WTC11 (cell line): ENCODE data around the gene CDH11.

ENCODE experiments used
- CREB1 ChIP-seq: sonication (generic); formaldehyde crosslinking; IDR thresholded peaks from 2 replicates; pipeline ENCODE4 v1.8.0; 2023; ENCODE audit warnings: mild to moderate bottlenecking, missing genetic modification reagents
- ZNF317 ChIP-seq: sonication (generic); formaldehyde crosslinking; IDR thresholded peaks from 2 replicates; pipeline ENCODE4 v1.8.1; 2023; ENCODE audit warnings: low read depth, mild to moderate bottlenecking, moderate library complexity, missing genetic modification reagents, borderline replicate concordance
- TF ChIP-seq, protein P1 (sequence below): fragments of 200-600 bp; IDR thresholded peaks from 2 replicates; pipeline ENCODE4 v1.8.0; 2022; ENCODE audit warnings: antibody characterized with exemption
- TF ChIP-seq, protein P2 (sequence below): sonication (generic); formaldehyde crosslinking; IDR thresholded peaks from 2 replicates; pipeline ENCODE4 v1.8.0; 2022; ENCODE audit warnings: mild to moderate bottlenecking, missing genetic modification reagents

DNA sequence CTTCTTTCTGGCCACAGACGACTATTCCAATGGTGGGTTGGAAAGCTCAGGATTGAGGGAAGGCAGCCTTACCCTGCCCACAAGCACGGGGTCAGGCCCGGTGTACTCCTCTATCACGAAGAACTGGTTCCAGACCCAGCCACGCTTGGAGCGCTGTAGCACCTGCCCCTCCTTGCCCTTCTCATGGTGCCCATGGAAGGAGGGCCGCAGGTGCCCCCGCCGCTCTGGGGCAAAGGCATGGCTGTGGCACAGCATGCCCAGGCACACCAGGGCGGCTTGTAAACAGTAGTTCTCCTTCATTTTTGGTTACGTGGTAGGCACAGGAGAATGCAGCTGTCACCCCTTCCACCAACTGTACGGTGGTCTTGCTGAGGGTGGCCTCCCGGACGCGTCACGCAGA lies 117.3 kb downstream of the CDH11 start:
- TF ChIP-seq, protein P1, sequence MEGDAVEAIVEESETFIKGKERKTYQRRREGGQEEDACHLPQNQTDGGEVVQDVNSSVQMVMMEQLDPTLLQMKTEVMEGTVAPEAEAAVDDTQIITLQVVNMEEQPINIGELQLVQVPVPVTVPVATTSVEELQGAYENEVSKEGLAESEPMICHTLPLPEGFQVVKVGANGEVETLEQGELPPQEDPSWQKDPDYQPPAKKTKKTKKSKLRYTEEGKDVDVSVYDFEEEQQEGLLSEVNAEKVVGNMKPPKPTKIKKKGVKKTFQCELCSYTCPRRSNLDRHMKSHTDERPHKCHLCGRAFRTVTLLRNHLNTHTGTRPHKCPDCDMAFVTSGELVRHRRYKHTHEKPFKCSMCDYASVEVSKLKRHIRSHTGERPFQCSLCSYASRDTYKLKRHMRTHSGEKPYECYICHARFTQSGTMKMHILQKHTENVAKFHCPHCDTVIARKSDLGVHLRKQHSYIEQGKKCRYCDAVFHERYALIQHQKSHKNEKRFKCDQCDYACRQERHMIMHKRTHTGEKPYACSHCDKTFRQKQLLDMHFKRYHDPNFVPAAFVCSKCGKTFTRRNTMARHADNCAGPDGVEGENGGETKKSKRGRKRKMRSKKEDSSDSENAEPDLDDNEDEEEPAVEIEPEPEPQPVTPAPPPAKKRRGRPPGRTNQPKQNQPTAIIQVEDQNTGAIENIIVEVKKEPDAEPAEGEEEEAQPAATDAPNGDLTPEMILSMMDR, result no peak
- TF ChIP-seq ZNF317 (CRISPR knock-in tag) (no peak), CREB1 (CRISPR knock-in tag) (no peak)
- TF ChIP-seq, protein P2, sequence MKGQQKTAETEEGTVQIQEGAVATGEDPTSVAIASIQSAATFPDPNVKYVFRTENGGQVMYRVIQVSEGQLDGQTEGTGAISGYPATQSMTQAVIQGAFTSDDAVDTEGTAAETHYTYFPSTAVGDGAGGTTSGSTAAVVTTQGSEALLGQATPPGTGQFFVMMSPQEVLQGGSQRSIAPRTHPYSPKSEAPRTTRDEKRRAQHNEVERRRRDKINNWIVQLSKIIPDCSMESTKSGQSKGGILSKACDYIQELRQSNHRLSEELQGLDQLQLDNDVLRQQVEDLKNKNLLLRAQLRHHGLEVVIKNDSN, result no peak
